ENCODE results near the gene MRPL19. TPM values are rescaled to one million over a fixed set of nuclear protein-coding genes. Genes with fewer than 3 reads are reported as not detected.
A peak's percentile ranks its signal among the peaks of the same experiment; 100 is the strongest.

MRPL19 gene
- polyA plus RNA-seq, 3 donors = 4.5 to 25.0 (median 25.0) TPM

DNA sequence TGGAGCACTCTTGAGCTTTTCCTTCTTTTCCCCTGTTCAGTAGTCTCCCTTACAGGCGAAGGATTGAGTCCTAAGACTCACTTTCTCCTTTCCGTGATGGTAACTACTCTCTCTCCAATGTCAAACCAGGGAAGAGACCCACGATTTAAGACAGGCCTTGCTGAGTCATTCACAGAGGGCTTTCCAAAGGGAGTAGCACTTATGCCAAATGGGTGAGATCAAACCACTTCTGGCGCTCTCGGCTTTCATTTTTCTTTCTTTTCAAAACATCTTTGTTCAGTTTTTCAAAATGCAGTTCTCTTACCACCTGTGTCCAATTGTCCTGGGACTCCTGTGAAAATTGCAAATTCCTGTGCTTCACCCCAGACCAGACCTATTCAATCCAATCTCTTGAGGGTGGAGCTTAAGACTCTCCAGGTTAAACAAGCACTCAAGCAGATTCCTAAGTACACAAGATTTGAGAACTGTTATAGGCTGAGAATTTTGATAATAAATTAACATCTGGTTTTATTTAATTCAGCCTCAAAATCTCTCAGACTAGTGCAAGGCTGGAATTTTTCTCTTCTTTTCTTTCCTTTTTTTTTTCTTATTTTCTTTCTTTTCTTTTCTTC lies 14.4 kb upstream of the MRPL19 start:
- TF ChIP-seq, protein P1, sequence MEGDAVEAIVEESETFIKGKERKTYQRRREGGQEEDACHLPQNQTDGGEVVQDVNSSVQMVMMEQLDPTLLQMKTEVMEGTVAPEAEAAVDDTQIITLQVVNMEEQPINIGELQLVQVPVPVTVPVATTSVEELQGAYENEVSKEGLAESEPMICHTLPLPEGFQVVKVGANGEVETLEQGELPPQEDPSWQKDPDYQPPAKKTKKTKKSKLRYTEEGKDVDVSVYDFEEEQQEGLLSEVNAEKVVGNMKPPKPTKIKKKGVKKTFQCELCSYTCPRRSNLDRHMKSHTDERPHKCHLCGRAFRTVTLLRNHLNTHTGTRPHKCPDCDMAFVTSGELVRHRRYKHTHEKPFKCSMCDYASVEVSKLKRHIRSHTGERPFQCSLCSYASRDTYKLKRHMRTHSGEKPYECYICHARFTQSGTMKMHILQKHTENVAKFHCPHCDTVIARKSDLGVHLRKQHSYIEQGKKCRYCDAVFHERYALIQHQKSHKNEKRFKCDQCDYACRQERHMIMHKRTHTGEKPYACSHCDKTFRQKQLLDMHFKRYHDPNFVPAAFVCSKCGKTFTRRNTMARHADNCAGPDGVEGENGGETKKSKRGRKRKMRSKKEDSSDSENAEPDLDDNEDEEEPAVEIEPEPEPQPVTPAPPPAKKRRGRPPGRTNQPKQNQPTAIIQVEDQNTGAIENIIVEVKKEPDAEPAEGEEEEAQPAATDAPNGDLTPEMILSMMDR (IDR thresholded peaks at IDR 0.05) = no peak
- H3K27me3 ChIP-seq (ENCODE audit: control insufficient read depth in 2 of 2, insufficient read depth in 2 of 2, low read length in 2 of 2) = peaks cover 0 to 2% of the 10 kb centered on the region in 2 donors
- no peaks in the 10 kb centered on the region for H3K36me3 Mint-ChIP-seq
- H4K20me1 ChIP-seq (ENCODE audit: insufficient read depth, low read length) = no peaks in the 10 kb centered on the region
- no peak overlapping the region for H3K27ac ChIP-seq (ENCODE audit: low read depth in 1 of 2, low read length in 2 of 2)
- H3K27me3 Mint-ChIP-seq (ENCODE audit: low read depth in 3 of 3) = peaks cover 4 to 9% (median 6%) of the 10 kb centered on the region in 3 donors
- no peaks in the 10 kb centered on the region for H3K4me1 ChIP-seq (ENCODE audit: control insufficient read depth in 1 of 2, insufficient read depth in 2 of 2, low read length in 2 of 2)
- no peak for DNase-seq
- H3K4me2 ChIP-seq (replicated peaks; ENCODE audit: extremely low read depth, low read length, poor library complexity, severe bottlenecking) = no peak overlapping the region
- H3K9me3 ChIP-seq (replicated peaks in 1 of 2; ENCODE audit: control insufficient read depth in 1 of 2, insufficient read depth in 1 of 2, low read length in 2 of 2) = no peaks in the 10 kb centered on the region
- no peak overlapping the region for H3K4me3 ChIP-seq (replicated peaks in 1 of 3; ENCODE audit: low read depth in 2 of 3, low read length in 3 of 3)
- no peak overlapping the region for H3K4me3 Mint-ChIP-seq
- intact Hi-C loops (cut with micrococcal nuclease) = loop anchor here in 1 of 2 donors (10.0 kb wide), 1 partner anchor 937 kb away; no protein-coding TSS in a partner anchor
- 75% methylated on average over 5 of the region's 5 CpGs for WGBS (ENCODE audit: insufficient coverage)
- no peaks in the 10 kb centered on the region for H3K79me2 ChIP-seq (ENCODE audit: insufficient read depth, low read length)
- no peaks in the 10 kb centered on the region for H3K36me3 ChIP-seq (replicated peaks in 1 of 2; ENCODE audit: control insufficient read depth in 1 of 2, insufficient read depth in 2 of 2, low read length in 2 of 2)
- H3K27ac Mint-ChIP-seq = peak overlapping the region in 1 of 7 donors; percentile 63
- no peaks in the 10 kb centered on the region for H3K4me1 Mint-ChIP-seq
- no peak overlapping the region for H3K9ac ChIP-seq (ENCODE audit: insufficient read depth, low read length, poor library complexity, severe bottlenecking)
- no peaks in the 10 kb centered on the region for H3K9me3 Mint-ChIP-seq
- no peak overlapping the region for H2AFZ ChIP-seq (ENCODE audit: insufficient read depth, low read depth, low read length, poor library complexity, severe bottlenecking)

DNA sequence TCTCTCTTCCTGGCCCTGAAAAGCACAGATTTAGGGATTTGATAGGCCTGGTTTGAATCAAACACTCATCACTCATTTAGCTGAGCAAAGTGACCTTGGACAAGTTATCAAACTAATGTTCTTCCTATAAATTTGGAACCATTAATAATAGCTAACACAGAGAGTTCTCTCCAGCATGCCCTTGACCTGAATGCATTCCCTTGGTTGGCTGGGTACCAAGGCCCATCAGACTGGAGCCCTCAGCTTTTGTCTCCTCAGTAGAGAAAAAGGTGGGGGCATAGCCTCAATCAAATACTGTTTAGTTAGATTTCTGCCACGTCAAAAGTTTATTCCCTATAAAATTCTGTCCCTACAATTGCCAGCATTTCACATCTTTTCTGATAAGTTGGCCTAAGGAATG lies 13.8 kb upstream of the MRPL19 start:
- TF ChIP-seq, protein P1 (IDR thresholded peaks at IDR 0.05) = no peak

More for the DNA sequence above, 13.8 kb upstream of the MRPL19 start:
- no peak overlapping the region for H3K27ac ChIP-seq (ENCODE audit: low read depth in 1 of 2, low read length in 2 of 2)
- H3K36me3 ChIP-seq (replicated peaks in 1 of 2; ENCODE audit: control insufficient read depth in 1 of 2, insufficient read depth in 2 of 2, low read length in 2 of 2) = no peaks in the 10 kb centered on the region
- H3K27me3 ChIP-seq (ENCODE audit: control insufficient read depth in 2 of 2, insufficient read depth in 2 of 2, low read length in 2 of 2) = peaks cover 0 to 2% of the 10 kb centered on the region in 2 donors
- Mint-ChIP-seq H3K27me3 (ENCODE audit: low read depth in 3 of 3) (peaks cover 9 to 11% (median 10%) of the 10 kb centered on the region in 3 donors), H3K4me3 (no peak overlapping the region), H3K27ac (peak overlapping the region in 1 of 7 donors; percentile 63), H3K9me3 (no peaks in the 10 kb centered on the region), H3K36me3 (no peaks in the 10 kb centered on the region), H3K4me1 (no peaks in the 10 kb centered on the region)
- no peak overlapping the region for H3K4me3 ChIP-seq (replicated peaks in 1 of 3; ENCODE audit: low read depth in 2 of 3, low read length in 3 of 3)
- H3K4me1 ChIP-seq (ENCODE audit: control insufficient read depth in 1 of 2, insufficient read depth in 2 of 2, low read length in 2 of 2) = no peaks in the 10 kb centered on the region
- H3K79me2 ChIP-seq (ENCODE audit: insufficient read depth, low read length) = no peaks in the 10 kb centered on the region
- no peak overlapping the region for H3K4me2 ChIP-seq (replicated peaks; ENCODE audit: extremely low read depth, low read length, poor library complexity, severe bottlenecking)
- no peak overlapping the region for H2AFZ ChIP-seq (ENCODE audit: insufficient read depth, low read depth, low read length, poor library complexity, severe bottlenecking)
- H3K9ac ChIP-seq (ENCODE audit: insufficient read depth, low read length, poor library complexity, severe bottlenecking) = no peak overlapping the region
- no peak for DNase-seq
- no peaks in the 10 kb centered on the region for H4K20me1 ChIP-seq (ENCODE audit: insufficient read depth, low read length)
- intact Hi-C loops (cut with micrococcal nuclease) = loop anchor here in 1 of 2 donors (10.0 kb wide), 1 partner anchor 938 kb away; no protein-coding TSS in a partner anchor
- no CpG with 5 or more reads among the region's 1 CpG for WGBS (ENCODE audit: insufficient coverage)
- no peaks in the 10 kb centered on the region for H3K9me3 ChIP-seq (replicated peaks in 1 of 2; ENCODE audit: control insufficient read depth in 1 of 2, insufficient read depth in 1 of 2, low read length in 2 of 2)

Data from CD14-positive monocyte (primary cell).